Medulla oblongata (tissue), 1 donor: ENCODE measurements around the gene KIAA0319L.
"Not testable (repeated sequence)": the region's sequence is repeated elsewhere in the genome, so short reads cannot be mapped to it uniquely, and the experiment has no call there.

Source experiments
- DNase-seq: peaks from one replicate; pipeline ENCODE4 v3.0.0-alpha.2; 2015; ENCODE audit errors: extremely low spot score

The KIAA0319L gene

GRCh38 chr1:35581621-35582020 lies 24.4 kb upstream of the KIAA0319L start:
- not testable (repeated sequence) for DNase-seq

- DNase-seq, result no peak
Observed at GRCh38 chr1:35580949-35581388, 23.8 kb upstream of the KIAA0319L start.

- DNase-seq, result no peak
Observed at GRCh38 chr1:35577071-35577998, 20.1 kb upstream of the KIAA0319L start.

GRCh38 chr1:35576766-35577070 lies 19.5 kb upstream of the KIAA0319L start:
- DNase-seq, result not testable (repeated sequence)

GRCh38 chr1:35576061-35576765 lies 19.0 kb upstream of the KIAA0319L start:
- no peak for DNase-seq

- no peak for DNase-seq
Observed at GRCh38 chr1:35575416-35575958, 18.3 kb upstream of the KIAA0319L start.

- no peak for DNase-seq
Observed at GRCh38 chr1:35574655-35575415, 17.6 kb upstream of the KIAA0319L start.

- DNase-seq, result no peak
Observed at GRCh38 chr1:35574125-35574654, 17.0 kb upstream of the KIAA0319L start.

GRCh38 chr1:35573198-35574124 lies 16.3 kb upstream of the KIAA0319L start, which contains the start of gene TFAP2E:
Gene TFAP2E (plus strand): TSS chr1:35573314. CDS start chr1:35573578, 264 bp downstream.
- peak; percentile 54 for DNase-seq

- no peak for DNase-seq
Observed at GRCh38 chr1:35572296-35572695, 15.1 kb upstream of the KIAA0319L start.

- DNase-seq, result no peak
Observed at GRCh38 chr1:35571263-35571662, 14.1 kb upstream of the KIAA0319L start.

- no peak for DNase-seq
Observed at GRCh38 chr1:35570589-35571137, 13.5 kb upstream of the KIAA0319L start.

- DNase-seq, result no peak
Observed at GRCh38 chr1:35569936-35570335, 12.7 kb upstream of the KIAA0319L start.

GRCh38 chr1:35568975-35569395 lies 11.8 kb upstream of the KIAA0319L start:
- DNase-seq, result peak; percentile 89

- no peak for DNase-seq
Observed at GRCh38 chr1:35567947-35568558, 10.8 kb upstream of the KIAA0319L start.

- DNase-seq, result no peak
Observed at GRCh38 chr1:35565742-35566133, 8.5 kb upstream of the KIAA0319L start.

GRCh38 chr1:35564884-35565741 lies 7.9 kb upstream of the KIAA0319L start:
- no peak for DNase-seq

- DNase-seq, result peak; percentile 85
Observed at GRCh38 chr1:35564037-35564883, 7.1 kb upstream of the KIAA0319L start.
